K562 (cell line): ENCODE data around the gene CHCHD10. TPM values are rescaled to one million over a fixed set of nuclear protein-coding genes. Genes with fewer than 3 reads are reported as not detected.

ENCODE experiments used
- ATAC-seq: fragments of 200-7000 bp; cut with Tn5 transposase; 3 replicates; pipeline ENCODE4 v1.9.1; 2020; ENCODE audit warnings: moderate library complexity
- BruUV-seq: library from RNA; stranded (reverse); fragments of 400-500 nt; replicated peaks from 2 replicates; lab custom pipeline; 2021; lab: Mats Ljungman, UMichigan
- CTCF ChIA-PET: fragments of 300-600 bp; formaldehyde crosslinking; extraction: SDS; loops from one replicate; lab custom pipeline; 2021; ENCODE audit warnings: low intra/inter-chr PET ratio; lab: Yijun Ruan, JAX
- POLR2A ChIA-PET: fragments of 300-600, 350-650 bp; sonication (Branson Sonifier 250); formaldehyde crosslinking; extraction: SDS; loops from one replicate; lab custom pipeline; 2021; ENCODE audit warnings: antibody characterized with exemption, inconsistent platforms; lab: Yijun Ruan, JAX
- DNase-seq, 4 experiments: peaks; one replicate each; pipeline versions ENCODE4 v3.0.0 to v3.0.0-alpha.2; 2011 to 2018; ENCODE audit warnings: low spot score in 3 of 4, mixed read lengths in 3 of 4; ENCODE audit errors: extremely low read depth in 1 of 4
- FAIRE-seq: peaks from 2 replicates; lab custom pipeline; 2011; peaks lifted over from hg19 to GRCh38; lab: Jason Lieb, UNC
- H2AFZ ChIP-seq: 2 replicates; pipeline ENCODE4 v1.6.0; 2011; ENCODE audit warnings: low read depth, low read length, control low read depth, inconsistent platforms
- H3K27ac ChIP-seq: fragments of 200-600 bp; 3 replicates; pipeline ENCODE4 v1.8.0; 2011; ENCODE audit warnings: low read depth, mild to moderate bottlenecking, control low read depth, inconsistent platforms, low read length, moderate library complexity, mixed read lengths; ENCODE audit errors: extremely low read depth
- H3K27me3 ChIP-seq, 2 experiments: fragments of 300-600 bp in 1 of 2; 2 replicates in 1 of 2; 3 replicates in 1 of 2; pipeline versions ENCODE4 v1.6.0 to v1.8.0; 2011; ENCODE audit warnings: inconsistent platforms in 2 of 2, low read length in 2 of 2, mild to moderate bottlenecking in 1 of 2, mixed read lengths in 1 of 2, moderate library complexity in 1 of 2; ENCODE audit not compliant: control insufficient read depth in 2 of 2, insufficient read depth in 2 of 2
- H3K36me3 ChIP-seq: fragments of 300-600 bp; 3 replicates; pipeline ENCODE4 v1.8.0; 2011; ENCODE audit warnings: mild to moderate bottlenecking, low read length, inconsistent platforms; ENCODE audit not compliant: control insufficient read depth, insufficient read depth
- H3K4me1 ChIP-seq, 2 experiments: fragments of 200-600 bp in 1 of 2; replicated peaks in 1 of 2; 2 replicates in 1 of 2; 3 replicates in 1 of 2; pipeline versions ENCODE4 v1.5.1 to v1.8.0; 2011; ENCODE audit warnings: inconsistent platforms in 2 of 2, low read length in 2 of 2, mild to moderate bottlenecking in 1 of 2, mixed read lengths in 1 of 2, moderate library complexity in 1 of 2; ENCODE audit not compliant: control insufficient read depth in 2 of 2, insufficient read depth in 2 of 2
- H3K4me2 ChIP-seq: 2 replicates; pipeline ENCODE4 v1.6.1; 2011; ENCODE audit warnings: low read length, control low read depth, inconsistent platforms, mixed read lengths; ENCODE audit not compliant: insufficient read depth
- H3K4me3 ChIP-seq: fragments of 200-600 bp; sonication (generic), shearing (Covaris generic); 2 replicates; pipeline ENCODE4 v1.5.1; 2016; ENCODE audit warnings: control low read depth, inconsistent platforms
- H3K79me2 ChIP-seq: fragments of 200-600 bp; 3 replicates; pipeline ENCODE4 v1.8.0; 2011; ENCODE audit warnings: low read length, inconsistent platforms; ENCODE audit not compliant: control insufficient read depth, insufficient read depth
- H3K9ac ChIP-seq, 2 experiments: 2 replicates each; pipeline versions ENCODE4 v1.6.0 to v1.6.1; 2011; ENCODE audit warnings: low read depth in 2 of 2, low read length in 2 of 2, control low read depth in 1 of 2, inconsistent platforms in 1 of 2, mild to moderate bottlenecking in 1 of 2, mixed read lengths in 1 of 2; ENCODE audit not compliant: insufficient read depth in 1 of 2
- H3K9me1 ChIP-seq: one replicate; pipeline ENCODE4 v1.6.0; 2011; ENCODE audit warnings: inconsistent platforms, mild to moderate bottlenecking, low read length, moderate library complexity; ENCODE audit not compliant: control insufficient read depth, insufficient read depth
- H3K9me3 ChIP-seq: replicated peaks from 2 replicates; pipeline ENCODE4 v1.5.1; 2011; ENCODE audit warnings: low read depth, low read length, inconsistent platforms; ENCODE audit not compliant: control insufficient read depth, insufficient read depth
- H4K20me1 ChIP-seq: replicated peaks from 2 replicates; pipeline ENCODE4 v1.6.1; 2011; ENCODE audit warnings: low read length, inconsistent platforms, mixed read lengths; ENCODE audit not compliant: control insufficient read depth, insufficient read depth
- CEBPZ ChIP-seq: fragments of 150-350 bp; IDR thresholded peaks from 2 replicates; pipeline ENCODE4 v1.6.1; 2014; ENCODE audit warnings: low read depth, mild to moderate bottlenecking, low read length, borderline replicate concordance
- CREB1 ChIP-seq, 2 experiments: sonication (generic) in 1 of 2; formaldehyde crosslinking in 1 of 2; IDR thresholded peaks; 2 replicates each; pipeline versions ENCODE4 v1.6.1 to v1.8.0; 2012 to 2022; ENCODE audit warnings: inconsistent platforms in 1 of 2, mild to moderate bottlenecking in 1 of 2, missing genetic modification reagents in 1 of 2, moderate library complexity in 1 of 2
- RBM39 ChIP-seq: fragments of 200-400 bp; formaldehyde crosslinking; optimal IDR thresholded peaks from 2 replicates; pipeline ENCODE3; 2018; ENCODE audit warnings: low read depth, low read length
- STAG1 ChIP-seq: sonication (generic); formaldehyde crosslinking; IDR thresholded peaks from 2 replicates; pipeline ENCODE4 v1.5.0; 2020; ENCODE audit warnings: missing genetic modification reagents, borderline replicate concordance
- TARDBP ChIP-seq: fragments of 450-650 bp; IDR thresholded peaks from 2 replicates; pipeline ENCODE4 v1.6.1; 2016
- WGBS: fragments of 100-300 bp; shearing (Covaris generic); methylation state at CpG from one replicate; pipeline ENCODE4 v1.1.6; 2016; ENCODE audit warnings: low coverage, mixed read lengths; ENCODE audit not compliant: insufficient coverage; ENCODE audit errors: missing lambda C conversion rate; 5-methylcytosine and 5-hydroxymethylcytosine counted together
- in situ Hi-C: fragments of 300-500 bp; cut with MboI; formaldehyde crosslinking; loops from 4 replicates; pipeline ENCODE4 v1.15.0; 2018; ENCODE audit warnings: inconsistent platforms, mixed read lengths
- intact Hi-C: fragments of 100-400 bp; cut with micrococcal nuclease; formaldehyde crosslinking; loops from 2 replicates; pipeline ENCODE4 v1.14.2; 2022
- polyA plus RNA-seq, 8 experiments: library from polyadenylated mRNA; depleted of rRNA in 4 of 8; stranded (reverse) in 5 of 8; unstranded in 3 of 8; fragments of >200 nt; fragmentation: Nextera tagmentation in 2 of 8; fragmentation: Illumina TruSeq in 1 of 8; extraction: Ambion mirVana in 2 of 8; extraction: Trizol in 1 of 8; gene quantifications; 2 replicates each; pipeline versions ENCODE4 v1.2.1 to v1.2.3, GENCODE V29; 2011 to 2014; ENCODE audit warnings: inconsistent platforms in 1 of 8, missing spikeins in 1 of 8
- total RNA-seq, 7 experiments: library from RNA; depleted of rRNA in 6 of 7; stranded (reverse); fragments of >200 nt in 6 of 7; fragmentation: Illumina TruSeq in 2 of 7; extraction: Trizol in 2 of 7; gene quantifications; 2 replicates each; pipeline versions ENCODE4 v1.2.1 to v1.2.3, GENCODE V29; 2011 to 2021; ENCODE audit warnings: low replicate concordance in 1 of 7

Gene CHCHD10
- total and polyA plus RNA-seq, 9 of the 15 experiments (the other 6 are each of a cell fraction or from before 2014, with no cell fraction given), result 15.2 to 292 (median 102) TPM

- Histone ChIP-seq H3K36me3 (no peaks in the 10 kb centered on the region), H3K4me3 (no peak overlapping the region), H3K27ac (no peak overlapping the region), H3K4me2 (no peak overlapping the region), H3K27me3 (no peaks in the 10 kb centered on the region), H3K9ac (no peak overlapping the region; a peak in 1 of 4 replicates), H4K20me1 (no peaks in the 10 kb centered on the region), H3K9me3 (no peaks in the 10 kb centered on the region), H3K9me1 (no peaks in the 10 kb centered on the region), H3K79me2 (no peaks in the 10 kb centered on the region), H2AFZ (no peak overlapping the region), H3K4me1 (peaks cover 0 to 25% of the 10 kb centered on the region in 2 experiments; a peak in 2 of 5 replicates)
- TF ChIP-seq RBM39, result no peak
- TF ChIP-seq STAG1 (CRISPR knock-in tag), result no peak
- TF ChIP-seq CEBPZ, result no peak
- no peak for TF ChIP-seq TARDBP
- no peak for TF ChIP-seq CREB1 (IDR thresholded peaks at IDR 0.05)
- TF ChIP-seq CREB1 (CRISPR knock-in tag; IDR thresholded peaks at IDR 0.05), result no peak
- WGBS, result 18% methylated on average over 3 of the region's 3 CpGs
- ChIA-PET POLR2A (interaction anchor here (1.0 to 1.1 kb wide), 2 partner anchors 11 to 588 kb away, joined by 3 to 4 read pairs; no protein-coding TSS in a partner anchor), CTCF (no interaction called here)
- FAIRE-seq (no peak), DNase-seq (no peak), ATAC-seq (no peak)
- in situ Hi-C loops (no loop called here), intact Hi-C loops (no loop called here)
- no TSS peak for BruUV-seq
These were observed 10.8 kb upstream of the CHCHD10 start for GRCh38 chr22:23778577-23778900.
